GM21381 (cell line): ENCODE results near the gene ARFIP1.

Experiments used
- ATAC-seq: cut with Tn5 transposase; IDR thresholded peaks from one replicate; pipeline ENCODE4 v1.9.1; 2021; ENCODE audit warnings: mild to moderate bottlenecking, moderate library complexity; ENCODE audit not compliant: unreplicated experiment

The ARFIP1 gene

DNA sequence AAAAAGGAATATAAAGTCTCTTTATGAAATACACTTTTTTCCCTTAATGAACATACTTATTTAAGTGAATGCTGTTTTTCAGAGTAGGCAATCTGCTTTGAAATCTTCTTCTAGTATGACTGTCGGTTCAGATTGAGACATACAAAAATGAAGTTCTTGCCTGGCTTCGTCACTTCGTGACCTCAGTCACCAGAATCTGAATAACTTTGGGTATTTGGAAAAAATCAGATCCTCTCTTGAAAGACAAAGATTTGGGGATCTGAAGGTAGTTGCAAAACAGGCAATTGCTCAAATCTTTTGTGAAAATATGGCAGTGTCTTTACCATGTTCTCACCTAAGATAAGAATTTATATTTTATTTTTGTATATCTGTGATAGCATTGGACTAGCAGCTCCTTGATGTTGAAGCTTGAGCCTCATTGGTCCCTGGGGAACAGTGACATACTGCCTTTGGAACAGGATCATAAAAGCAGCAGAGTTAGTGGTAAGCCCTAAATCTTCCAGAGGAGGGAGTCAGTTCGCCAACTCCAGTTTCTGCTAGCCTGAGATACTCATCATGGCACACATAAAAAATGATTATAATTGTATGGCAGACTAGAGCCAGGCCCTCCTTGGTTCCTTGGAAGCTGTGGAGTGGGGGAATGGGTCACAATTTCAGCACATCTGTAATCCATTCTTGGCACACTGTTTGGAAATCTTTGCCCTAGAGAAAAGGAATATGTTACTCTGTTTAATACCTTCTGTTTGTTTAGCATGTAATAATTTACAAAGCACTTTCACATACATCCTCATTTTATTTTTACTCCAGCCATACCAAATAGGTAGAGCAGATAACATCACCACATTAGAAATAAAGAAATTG lies 5.0 kb downstream of the ARFIP1 start:
- no peak for ATAC-seq

DNA sequence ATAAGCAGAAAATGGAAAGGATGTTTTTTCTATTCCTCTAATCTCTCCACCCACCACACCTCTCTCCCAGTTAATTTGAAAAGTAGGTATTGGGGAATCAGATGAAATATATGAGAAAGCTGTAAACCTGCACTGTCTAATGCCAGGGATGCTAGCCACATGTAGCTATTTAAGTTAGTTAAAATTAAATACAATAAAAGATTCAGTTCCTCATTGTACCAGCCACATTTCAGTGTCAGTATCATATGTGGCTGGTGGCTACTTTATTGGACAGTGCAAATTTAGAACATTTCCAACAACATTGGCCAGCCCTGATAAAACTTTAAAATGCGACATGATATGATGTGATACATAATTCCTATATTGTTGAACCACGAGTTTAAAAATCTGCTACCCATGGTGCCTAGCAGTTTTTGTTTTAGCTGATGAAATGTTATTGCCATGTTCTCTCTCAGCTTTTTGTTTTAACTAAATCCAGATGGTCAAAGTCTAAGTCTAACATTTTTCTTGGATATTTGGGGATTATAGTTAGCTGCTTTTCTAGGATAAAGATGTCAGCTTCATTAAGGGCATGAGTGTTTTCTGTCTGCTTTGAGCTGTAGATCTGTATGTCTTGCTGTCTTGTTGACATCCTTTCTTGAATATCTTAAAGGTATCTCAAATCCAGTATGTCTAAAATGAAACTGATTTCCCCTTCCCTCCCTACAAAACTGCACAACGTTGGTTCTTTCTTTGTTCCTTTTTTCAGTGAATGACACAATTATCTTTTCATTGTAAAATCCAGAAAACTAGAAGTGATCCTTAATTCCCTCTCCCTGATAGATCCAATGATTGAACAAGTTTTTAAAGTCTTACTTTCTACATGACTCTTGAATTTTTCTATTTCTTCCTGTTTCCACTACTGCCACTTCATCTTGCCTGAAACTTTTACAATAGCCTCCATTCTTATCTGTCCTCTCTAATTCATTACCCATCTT lies 6.2 kb downstream of the ARFIP1 start:
- peak; percentile 49 for ATAC-seq

DNA sequence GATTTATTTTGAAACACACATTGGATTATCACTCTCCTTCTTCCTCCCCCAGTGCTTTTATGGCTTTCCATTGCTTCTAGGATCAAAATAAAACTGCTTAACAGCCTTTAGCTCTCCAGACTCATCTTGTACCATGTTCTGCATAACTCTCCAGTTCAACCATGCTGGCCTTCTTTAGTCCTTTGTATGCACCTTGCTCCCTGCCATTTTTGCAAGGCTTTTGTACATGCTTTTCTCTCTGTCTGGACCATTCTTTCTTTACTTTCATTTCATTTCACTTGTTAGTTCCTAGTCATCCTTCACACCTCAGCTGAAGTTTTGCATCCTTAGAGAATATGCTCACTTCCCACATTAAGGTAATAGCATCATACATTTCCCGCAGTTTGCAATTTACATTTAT lies 6.9 kb downstream of the ARFIP1 start:
- no peak for ATAC-seq

DNA sequence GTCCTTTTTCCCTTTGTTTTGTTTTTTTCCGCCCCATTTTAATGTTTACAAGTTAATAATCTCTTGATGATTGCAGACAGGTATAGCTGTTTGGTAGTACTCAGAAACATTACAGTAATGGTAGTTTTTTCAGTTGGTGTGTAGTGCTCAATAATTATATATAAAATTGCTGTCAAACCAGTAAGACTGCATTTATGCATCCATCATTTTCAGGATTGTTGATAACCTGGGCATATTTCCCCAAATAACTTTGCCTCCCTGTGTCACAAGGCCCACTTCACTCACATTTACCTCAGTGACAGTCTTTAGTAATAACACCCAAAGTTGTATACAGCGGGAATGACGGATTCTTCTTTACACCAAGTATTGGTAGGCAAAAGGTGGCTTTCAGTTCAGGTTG lies 16.1 kb downstream of the ARFIP1 start:
- ATAC-seq = no peak

DNA sequence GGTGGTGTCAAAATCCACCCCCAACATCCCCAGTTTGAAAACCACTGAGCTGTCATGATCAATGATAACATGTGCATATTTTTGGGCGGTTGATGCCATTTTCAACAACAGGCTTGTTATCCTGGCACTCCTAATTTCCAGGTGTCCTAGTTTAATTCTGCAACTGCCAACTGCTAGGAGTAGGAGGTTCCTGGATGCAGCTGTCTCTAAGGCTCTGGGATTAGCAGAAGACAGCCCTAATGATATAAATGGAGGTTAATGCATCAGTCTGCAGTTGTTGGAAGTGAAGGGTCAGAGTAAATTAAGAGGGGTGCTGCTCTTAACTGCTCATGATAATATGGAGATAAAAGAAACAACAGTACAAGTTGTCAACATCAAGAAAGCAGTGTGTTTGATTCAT lies 23.8 kb downstream of the ARFIP1 start:
- no peak for ATAC-seq

DNA sequence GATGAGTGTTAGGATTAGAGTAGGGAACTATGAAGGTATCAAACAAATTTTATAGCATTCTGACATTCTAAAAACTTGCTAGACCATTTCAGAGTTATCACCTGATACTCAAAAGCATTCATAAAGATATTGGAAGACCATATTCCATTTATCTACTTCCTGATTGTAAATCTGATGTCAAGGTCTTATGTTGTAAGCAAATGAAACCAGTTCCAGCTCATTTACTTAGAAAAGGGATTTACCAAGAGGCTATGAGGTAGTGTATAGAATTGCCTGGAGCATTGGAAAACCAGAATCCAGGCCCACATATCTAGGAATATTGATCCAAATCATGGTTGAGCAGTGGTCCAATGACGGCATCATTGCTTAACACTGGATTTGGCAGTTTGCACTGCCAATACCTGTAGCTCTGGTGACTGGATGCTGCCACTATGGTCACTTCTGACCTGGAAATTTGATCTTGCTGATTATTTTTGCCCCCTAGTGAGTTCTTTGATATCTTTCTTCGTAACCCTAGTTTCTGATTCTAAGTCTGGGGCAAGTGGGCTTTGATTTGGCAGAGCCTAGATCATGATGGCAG lies 25.4 kb downstream of the ARFIP1 start:
- no peak for ATAC-seq

DNA sequence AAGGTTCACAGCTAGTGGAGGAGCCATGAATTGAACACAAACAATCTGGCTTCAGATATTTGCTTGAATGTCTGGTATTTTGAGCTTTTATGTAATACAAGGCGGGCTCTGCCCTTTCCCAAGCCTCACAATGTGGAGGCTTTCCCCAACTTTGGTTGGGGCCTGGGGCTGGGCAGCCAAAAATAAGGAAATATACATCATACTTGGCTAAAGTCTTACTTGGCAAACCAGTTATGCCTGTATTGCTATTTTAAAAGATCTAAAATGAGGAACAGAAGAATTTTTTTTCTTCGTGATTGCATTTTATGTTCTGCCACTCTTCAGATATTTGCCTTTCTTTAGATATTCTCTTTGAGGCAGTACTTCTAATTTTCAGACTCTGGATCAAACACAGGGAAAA lies 26.1 kb downstream of the ARFIP1 start:
- no peak for ATAC-seq

DNA sequence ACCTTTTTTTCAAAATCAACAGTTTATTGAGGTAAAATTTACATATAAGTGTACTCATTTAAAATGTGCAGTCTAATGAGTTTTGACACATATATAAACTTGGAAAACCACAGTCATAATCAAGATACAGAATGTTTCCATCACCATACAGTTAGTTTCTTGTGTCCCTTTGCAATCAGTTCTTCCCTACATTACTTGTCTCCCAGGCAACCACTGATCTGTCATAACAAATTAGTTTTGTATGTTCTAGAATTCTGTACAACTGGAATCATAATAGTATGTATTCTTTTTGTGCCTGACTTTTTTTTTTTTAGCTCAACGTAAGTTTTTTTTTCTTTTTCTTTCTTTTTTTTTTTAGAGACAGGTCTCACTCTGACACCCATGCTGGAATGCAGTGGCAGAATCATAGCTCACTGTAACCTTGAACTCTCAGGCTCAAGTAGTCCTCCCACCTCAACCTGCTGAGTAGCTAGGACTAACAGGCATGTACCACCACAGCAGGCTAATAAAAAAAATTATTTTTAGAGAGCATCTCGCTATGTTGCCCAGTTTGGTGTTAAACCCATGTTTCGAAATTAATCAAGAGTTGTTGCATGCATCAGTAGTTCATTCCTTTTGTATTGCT lies 26.9 kb downstream of the ARFIP1 start:
- no peak for ATAC-seq

DNA sequence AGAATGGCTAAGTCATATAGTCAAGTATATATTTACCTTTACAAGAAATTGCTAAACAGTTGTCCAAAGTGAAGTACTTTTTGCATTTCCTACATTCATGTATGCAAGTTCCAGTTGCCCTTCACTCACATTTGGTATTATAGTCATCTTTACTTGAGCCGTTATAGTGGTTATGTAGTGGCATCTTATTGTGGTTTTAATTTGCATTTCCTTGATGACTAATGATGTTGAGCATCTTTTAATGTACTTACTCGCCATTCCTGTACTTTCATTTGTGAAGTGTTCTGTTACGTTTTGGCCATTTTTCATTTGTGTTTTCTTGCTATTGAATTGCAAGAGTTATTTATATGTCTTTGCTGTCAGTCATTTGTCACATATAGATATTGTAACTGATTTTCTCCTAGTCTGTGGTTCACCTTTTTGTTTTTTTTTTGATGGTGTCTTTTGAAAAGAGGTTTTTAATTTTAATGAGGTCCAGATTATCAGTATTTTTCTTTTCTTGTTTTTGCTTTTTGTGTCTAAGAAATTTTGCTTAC lies 27.6 kb downstream of the ARFIP1 start:
- ATAC-seq = no peak

DNA sequence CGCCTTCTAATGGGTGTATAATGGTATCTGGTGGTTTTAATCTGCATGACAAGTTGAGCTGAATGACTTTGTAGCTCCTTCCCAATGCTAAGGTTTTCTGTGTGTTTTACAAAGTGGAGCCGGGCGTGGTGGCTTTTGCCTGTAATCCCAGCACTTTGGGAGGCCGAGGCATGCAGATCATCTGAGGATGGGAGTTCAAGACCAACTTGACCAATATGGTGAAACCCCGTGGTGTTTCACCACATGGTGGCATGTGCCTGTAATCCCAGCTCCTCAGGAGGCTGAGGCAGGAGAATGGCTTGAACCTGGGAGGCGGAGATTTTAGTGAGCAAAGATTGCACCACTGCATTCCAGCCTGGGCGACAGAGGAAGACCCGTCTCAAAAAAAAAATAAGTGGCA lies 28.9 kb downstream of the ARFIP1 start:
- ATAC-seq = no peak

DNA sequence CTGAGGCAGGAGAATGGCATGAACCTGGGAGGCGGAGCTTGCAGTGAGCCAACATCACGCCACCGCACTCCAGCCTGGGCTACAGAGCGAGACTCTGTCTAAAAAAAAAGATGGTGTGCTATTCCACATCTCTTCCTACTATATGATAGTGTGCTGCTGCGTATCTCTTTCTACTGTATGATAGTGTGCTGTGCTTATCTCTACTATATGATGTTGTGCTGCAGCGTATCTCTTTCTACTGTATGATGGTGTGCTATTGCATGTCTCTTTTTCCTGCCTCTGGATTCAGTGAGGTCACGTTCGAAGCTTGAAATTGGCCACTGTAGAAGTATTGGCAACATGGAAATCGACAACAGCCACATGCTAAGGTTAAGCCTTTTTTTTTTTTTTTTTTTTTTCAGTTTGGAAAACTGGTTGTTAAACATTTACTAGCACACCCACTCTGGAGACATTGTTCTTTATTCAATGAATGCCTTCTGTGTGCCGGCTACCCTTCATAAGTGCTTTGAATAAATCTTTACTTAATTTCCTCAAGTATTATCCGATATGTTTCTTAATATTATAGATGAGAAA lies 31.0 kb downstream of the ARFIP1 start:
- ATAC-seq = no peak

DNA sequence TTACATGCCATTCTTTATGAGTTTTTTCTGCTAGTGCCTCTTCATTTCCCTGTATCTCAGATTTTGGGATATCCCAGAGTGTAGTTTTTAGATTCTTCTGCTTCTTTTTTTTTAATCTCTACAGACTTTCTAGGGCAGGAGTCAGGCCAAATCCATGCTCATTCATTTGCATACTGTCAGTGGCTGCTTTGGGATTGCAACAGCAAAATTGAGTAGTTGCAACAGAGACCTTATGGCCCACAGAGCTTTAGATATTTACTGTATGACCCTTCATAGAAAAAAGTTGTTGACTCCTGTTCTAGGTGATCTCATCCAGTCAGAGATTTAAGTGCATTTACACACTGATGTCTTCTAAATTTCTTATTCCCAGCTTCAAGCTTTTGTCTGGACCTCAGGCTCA lies 35.3 kb downstream of the ARFIP1 start:
- ATAC-seq = no peak

DNA sequence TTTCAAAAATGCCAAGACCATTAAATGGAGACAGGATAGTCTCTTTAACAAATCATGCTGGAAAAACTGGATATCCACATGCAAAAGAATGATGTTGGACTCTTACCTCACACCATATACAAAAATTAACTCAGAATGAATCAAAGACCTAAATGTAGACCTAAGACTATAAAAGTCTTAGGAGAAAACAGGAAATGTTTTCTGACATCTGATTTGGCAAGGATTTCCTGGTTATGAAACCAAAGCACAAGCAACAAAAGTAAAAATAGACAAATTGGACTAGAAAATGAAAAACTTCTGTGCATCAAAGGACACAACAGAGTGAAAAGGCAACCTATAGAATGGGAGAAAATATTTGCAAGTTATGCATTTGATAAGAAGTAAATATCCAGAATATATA lies 37.6 kb downstream of the ARFIP1 start:
- ATAC-seq = no peak

DNA sequence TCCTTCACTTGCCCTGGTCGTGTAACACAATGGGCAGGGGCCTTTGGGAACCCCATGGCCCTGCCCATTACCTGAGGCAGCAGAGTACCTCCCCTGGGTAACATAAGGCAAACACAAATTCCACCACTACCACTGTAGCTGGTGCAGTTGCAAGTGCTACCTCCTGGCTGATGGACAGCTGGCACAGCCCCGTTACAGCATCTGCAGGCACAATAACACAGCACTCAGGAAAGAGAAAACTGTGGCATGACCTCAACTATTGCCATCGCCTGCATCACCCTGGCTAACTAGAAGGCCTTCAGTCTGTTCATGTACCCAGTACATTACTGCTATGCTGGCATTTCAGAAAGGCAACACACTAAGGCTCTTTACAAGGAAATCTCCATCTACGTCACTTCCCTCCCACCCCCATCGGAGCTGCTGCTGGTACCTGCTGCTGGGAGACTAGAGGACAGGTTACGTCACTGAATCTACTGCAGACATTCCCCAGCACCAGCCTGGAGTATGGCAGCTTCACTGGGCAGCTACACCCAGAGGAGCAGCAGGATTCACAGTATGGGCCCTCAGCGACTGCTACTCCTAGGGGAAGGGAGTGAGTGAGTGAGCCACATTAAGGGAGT lies 39.4 kb downstream of the ARFIP1 start:
- no peak for ATAC-seq

DNA sequence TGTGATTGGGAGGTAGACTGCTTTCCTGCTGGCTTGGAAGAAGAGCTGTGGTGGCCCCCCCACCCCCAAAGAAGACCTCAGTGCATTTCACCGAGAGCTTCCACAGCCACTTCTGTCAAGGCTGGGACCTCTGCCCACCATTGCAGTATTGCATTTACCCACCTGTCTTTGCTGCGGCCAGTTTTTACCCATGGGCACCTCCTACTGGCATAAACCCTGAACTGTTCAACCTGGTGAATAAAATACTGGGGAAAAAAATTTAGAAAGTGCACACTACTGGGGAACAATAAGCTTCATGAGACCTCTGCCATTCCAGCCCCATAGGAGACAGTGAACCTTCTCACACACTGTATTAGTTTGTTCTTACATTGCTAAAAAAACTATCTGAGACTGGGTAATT lies 40.3 kb downstream of the ARFIP1 start:
- ATAC-seq = no peak

DNA sequence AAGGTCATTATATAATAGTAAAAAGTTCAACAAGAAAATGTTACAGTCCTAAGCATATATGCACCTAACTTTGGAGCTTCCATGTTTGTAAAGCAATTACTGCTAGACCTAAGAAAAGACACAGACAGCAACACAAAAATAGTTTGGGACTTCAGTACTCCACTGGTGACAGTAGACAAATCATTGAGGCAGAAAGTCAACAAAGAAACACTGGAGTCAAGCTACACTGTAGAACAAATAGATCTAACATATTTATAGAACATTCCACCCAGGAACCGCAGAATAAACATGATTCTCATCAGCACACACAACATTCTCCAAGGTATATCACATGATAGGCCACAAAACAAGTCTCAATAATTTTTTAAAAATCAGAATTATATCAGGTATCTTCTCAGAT lies 42.6 kb downstream of the ARFIP1 start:
- no peak for ATAC-seq

DNA sequence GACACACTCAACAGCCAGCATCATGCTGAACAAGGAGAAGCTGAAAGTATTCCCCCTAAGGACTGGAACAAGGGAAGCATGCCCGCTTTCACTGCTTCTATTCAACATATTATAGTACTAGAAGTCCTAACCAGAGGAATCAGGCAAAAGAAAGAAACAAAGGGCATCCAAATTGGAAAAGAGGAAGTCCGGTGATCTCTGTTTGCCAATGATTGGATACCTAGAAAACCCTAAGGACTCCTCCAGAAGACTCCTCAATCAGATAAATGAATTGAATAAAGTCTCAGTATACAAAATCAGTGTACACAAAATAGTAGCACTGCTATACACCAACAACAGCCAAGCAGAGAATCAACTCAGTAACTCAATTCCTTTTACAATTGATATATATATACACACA lies 44.8 kb downstream of the ARFIP1 start:
- no peak for ATAC-seq

DNA sequence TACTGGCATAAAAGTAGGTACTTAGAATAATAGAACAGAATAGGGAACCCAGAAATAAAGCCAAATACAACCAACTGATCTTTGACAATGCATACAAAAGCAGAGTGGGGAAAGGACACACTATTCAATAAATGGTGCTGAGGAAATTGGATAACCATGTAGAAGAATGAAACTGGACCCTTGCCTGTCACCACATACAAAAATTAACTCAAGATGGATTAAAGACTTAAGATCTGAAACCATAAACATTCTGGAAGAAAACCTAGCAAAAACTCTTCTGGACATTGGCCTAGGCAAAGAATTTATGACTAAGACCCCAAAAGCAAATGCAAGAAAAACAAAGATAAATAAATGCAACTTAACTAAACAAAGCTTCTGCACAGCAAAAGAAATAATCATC lies 45.6 kb downstream of the ARFIP1 start:
- no peak for ATAC-seq

DNA sequence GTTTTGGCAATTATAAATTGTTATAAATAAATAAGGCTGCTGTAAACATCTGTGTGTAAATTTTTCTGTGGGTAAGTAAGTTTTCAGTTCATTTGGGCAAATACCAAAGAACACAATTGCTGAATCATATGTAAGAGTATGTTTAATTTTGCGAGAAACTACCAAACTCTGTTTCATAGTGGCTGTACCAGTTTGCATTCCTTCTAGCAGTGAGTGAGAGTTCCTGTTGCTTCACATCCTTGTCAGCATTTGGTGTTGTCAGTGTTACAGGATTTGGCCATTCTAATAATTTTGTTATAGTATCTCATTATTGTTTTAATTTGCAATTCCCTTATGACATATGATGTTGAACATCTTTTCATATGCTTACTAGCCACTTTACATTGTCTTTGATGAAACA lies 48.4 kb downstream of the ARFIP1 start:
- ATAC-seq = no peak

DNA sequence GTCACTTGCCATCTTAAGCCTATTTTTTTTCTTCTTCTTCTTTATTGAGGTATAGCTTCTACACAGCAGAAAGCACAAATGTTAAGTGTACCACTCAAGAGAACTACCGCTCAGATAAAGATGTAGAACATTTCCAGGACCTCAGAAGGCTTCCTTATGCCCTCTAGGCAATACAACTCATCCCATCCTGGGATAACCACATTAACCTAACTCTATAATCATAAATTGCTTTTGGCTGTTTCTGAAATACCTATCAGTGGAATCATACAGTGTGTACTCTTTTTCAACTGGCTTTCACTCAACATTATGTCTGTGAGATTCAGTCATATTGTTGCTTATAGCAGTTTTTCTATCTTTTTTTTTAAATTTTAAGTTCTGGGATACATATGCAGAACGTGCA lies 51.7 kb downstream of the ARFIP1 start:
- ATAC-seq = no peak
